A673 (cell line): ENCODE measurements around the gene ARHGEF28. TPM values are rescaled to one million over a fixed set of nuclear protein-coding genes. Genes with fewer than 3 reads are reported as not detected.

ENCODE experiments used
- BruUV-seq: library from RNA; stranded (reverse); fragments of 400-500 nt; replicated peaks from 2 replicates; lab custom pipeline; 2021; lab: Mats Ljungman, UMichigan
- CTCF ChIA-PET: fragments of 300-600 bp; sonication (Branson Sonifier 250); formaldehyde crosslinking; loops from one replicate; lab custom pipeline; 2022; ENCODE audit warnings: antibody characterized with exemption; lab: Charles Lee
- POLR2A ChIA-PET: fragments of 300-600 bp; sonication (Branson Sonifier 250); formaldehyde crosslinking; loops from one replicate; lab custom pipeline; 2022; ENCODE audit warnings: antibody characterized with exemption; ENCODE audit not compliant: low non-redundant PET; lab: Charles Lee
- DNase-seq: peaks from one replicate; pipeline ENCODE4 v3.0.0-alpha.2; 2015; ENCODE audit warnings: low spot score
- H3K27ac ChIP-seq: fragments of 200-600 bp; sonication (generic); 2 replicates; pipeline ENCODE4 v1.5.1; 2016; ENCODE audit warnings: mixed run types, low read depth, mild to moderate bottlenecking, mixed read lengths, antibody characterized with exemption, low read length; ENCODE audit not compliant: poor library complexity, severe bottlenecking
- H3K27me3 ChIP-seq: fragments of 200-600 bp; sonication (generic); replicated peaks from 2 replicates; pipeline ENCODE4 v1.6.1; 2017; ENCODE audit warnings: mixed run types, low read depth, mild to moderate bottlenecking, mixed read lengths, antibody characterized with exemption, low read length; ENCODE audit not compliant: insufficient read depth, poor library complexity
- H3K36me3 ChIP-seq: fragments of 200-600 bp; sonication (generic); 2 replicates; pipeline ENCODE4 v1.6.1; 2016; ENCODE audit warnings: mixed run types, mild to moderate bottlenecking, mixed read lengths, antibody characterized with exemption, low read length; ENCODE audit not compliant: insufficient read depth, poor library complexity, severe bottlenecking
- H3K4me1 ChIP-seq: fragments of 200-600 bp; sonication (generic); 2 replicates; pipeline ENCODE4 v1.6.1; 2017; ENCODE audit warnings: mixed run types, mild to moderate bottlenecking, mixed read lengths, antibody characterized with exemption, low read length; ENCODE audit not compliant: insufficient read depth, poor library complexity, severe bottlenecking
- H3K4me3 ChIP-seq: fragments of 200-600 bp; sonication (generic); 2 replicates; pipeline ENCODE4 v1.5.1; 2016; ENCODE audit warnings: low read depth, mixed run types, mild to moderate bottlenecking, mixed read lengths, low read length; ENCODE audit not compliant: poor library complexity, severe bottlenecking
- H3K9me3 ChIP-seq: fragments of 200-600 bp; sonication (generic); 2 replicates; pipeline ENCODE4 v1.6.1; 2016; ENCODE audit warnings: mixed run types, low read depth, mild to moderate bottlenecking, mixed read lengths, antibody characterized with exemption, low read length; ENCODE audit not compliant: poor library complexity, severe bottlenecking
- CTCF ChIP-seq: fragments of 300-800, 200-600 bp; sonication (generic); conservative IDR thresholded peaks from 2 replicates; pipeline ENCODE4 v1.5.1; 2017; ENCODE audit warnings: low read depth, mild to moderate bottlenecking, antibody characterized with exemption, low read length, moderate library complexity, mixed read lengths
- EZH2 ChIP-seq: fragments of 200-600 bp; sonication (generic); IDR thresholded peaks from 2 replicates; pipeline ENCODE4 v1.6.1; 2017; ENCODE audit warnings: borderline replicate concordance, low read depth, mild to moderate bottlenecking, mixed read lengths, antibody characterized with exemption, low read length; ENCODE audit not compliant: poor library complexity, severe bottlenecking
- intact Hi-C: fragments of 100-400 bp; cut with micrococcal nuclease; formaldehyde crosslinking; loops from one replicate; pipeline ENCODE4 v1.10.0; 2022; ENCODE audit not compliant: unreplicated experiment
- total RNA-seq: library from RNA; stranded (reverse); gene quantifications from 2 replicates; pipeline ENCODE4 v1.2.3, GENCODE V29; 2021

Gene ARHGEF28
- total RNA-seq, 1 experiment from 2014 or later, result 3.4 TPM

GRCh38 chr5:73607228-73607627 lies 18.8 kb upstream of the ARHGEF28 start:
- DNase-seq, result no peak
- intact Hi-C loops, result no loop called here
- no peaks in the 10 kb centered on the region for H3K4me1 ChIP-seq
- H3K27ac ChIP-seq, result no peak overlapping the region
- no peaks in the 10 kb centered on the region for H3K36me3 ChIP-seq
- no peaks in the 10 kb centered on the region for H3K27me3 ChIP-seq
- BruUV-seq, result no TSS peak
- H3K9me3 ChIP-seq, result no peaks in the 10 kb centered on the region
- TF ChIP-seq CTCF (no peak), EZH2 (no peak)
- ChIA-PET POLR2A (interaction anchor here (0.7 kb wide), 1 partner anchor 194 kb away, joined by 6 read pairs; no protein-coding TSS in a partner anchor), CTCF (no interaction called here)
- no peak overlapping the region for H3K4me3 ChIP-seq

DNA sequence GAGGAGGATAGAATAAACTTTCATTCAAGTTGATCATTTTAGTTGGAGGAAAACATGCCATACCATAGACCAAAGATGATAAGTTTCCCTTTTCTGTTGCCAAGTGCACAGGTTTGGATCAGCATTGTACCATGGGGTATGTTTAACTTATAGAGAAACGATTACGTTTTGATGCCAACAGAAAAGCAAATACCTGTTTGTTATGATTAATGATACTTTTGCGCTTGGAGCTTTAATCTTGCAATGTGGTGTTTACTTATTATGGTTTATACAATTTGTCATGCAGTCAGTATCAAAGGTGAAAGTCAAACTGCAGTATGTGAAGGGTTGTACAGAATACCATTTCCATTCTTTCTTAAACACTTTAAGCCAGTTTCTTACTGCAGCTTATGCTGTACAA lies 13.2 kb upstream of the ARHGEF28 start:
- no peaks in the 10 kb centered on the region for H3K9me3 ChIP-seq
- DNase-seq, result no peak
- POLR2A ChIA-PET, result no interaction called here
- H3K27me3 ChIP-seq, result no peaks in the 10 kb centered on the region
- CTCF ChIA-PET, result no interaction called here
- no peak for TF ChIP-seq CTCF
- TF ChIP-seq EZH2, result no peak
- no peak overlapping the region for H3K27ac ChIP-seq
- no peaks in the 10 kb centered on the region for H3K4me1 ChIP-seq
- intact Hi-C loops, result no loop called here
- no TSS peak for BruUV-seq
- H3K36me3 ChIP-seq, result no peaks in the 10 kb centered on the region
- H3K4me3 ChIP-seq, result no peak overlapping the region

DNA sequence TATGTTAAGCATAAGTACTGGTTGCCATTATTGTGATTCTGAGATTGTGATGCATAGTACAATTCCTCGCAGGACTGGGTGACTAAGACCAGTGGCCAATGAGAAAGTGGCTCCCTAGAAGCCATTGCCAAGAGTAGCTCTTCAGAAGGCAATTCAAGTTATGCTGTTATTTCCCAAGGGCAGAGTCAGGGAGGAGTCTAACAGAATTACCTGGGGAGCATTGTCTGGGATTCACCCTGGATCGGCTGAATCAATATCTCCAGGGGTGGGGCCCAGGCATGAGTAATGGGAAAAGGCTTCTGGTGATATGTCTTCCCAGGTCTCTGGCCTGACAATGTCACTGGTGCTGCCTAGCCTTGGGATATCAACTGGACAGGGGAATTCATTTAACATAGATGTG lies 10.9 kb upstream of the ARHGEF28 start:
- no TSS peak for BruUV-seq
- Histone ChIP-seq H3K27me3 (no peaks in the 10 kb centered on the region), H3K4me3 (no peak overlapping the region), H3K4me1 (no peaks in the 10 kb centered on the region), H3K27ac (no peak overlapping the region), H3K9me3 (no peaks in the 10 kb centered on the region), H3K36me3 (no peaks in the 10 kb centered on the region)
- CTCF ChIA-PET, result no interaction called here
- no peak for DNase-seq
- intact Hi-C loops, result no loop called here
- TF ChIP-seq CTCF, result no peak
- no peak for TF ChIP-seq EZH2
- POLR2A ChIA-PET, result no interaction called here
